ENCODE measurements around the gene COL9A3. TPM values are rescaled to one million over a fixed set of nuclear protein-coding genes. Genes with fewer than 3 reads are reported as not detected.
A peak's percentile ranks its signal among the peaks of the same experiment; 100 is the strongest.

The COL9A3 gene
- total RNA-seq, 2 donors from 2014 or later, result not detected

DNA sequence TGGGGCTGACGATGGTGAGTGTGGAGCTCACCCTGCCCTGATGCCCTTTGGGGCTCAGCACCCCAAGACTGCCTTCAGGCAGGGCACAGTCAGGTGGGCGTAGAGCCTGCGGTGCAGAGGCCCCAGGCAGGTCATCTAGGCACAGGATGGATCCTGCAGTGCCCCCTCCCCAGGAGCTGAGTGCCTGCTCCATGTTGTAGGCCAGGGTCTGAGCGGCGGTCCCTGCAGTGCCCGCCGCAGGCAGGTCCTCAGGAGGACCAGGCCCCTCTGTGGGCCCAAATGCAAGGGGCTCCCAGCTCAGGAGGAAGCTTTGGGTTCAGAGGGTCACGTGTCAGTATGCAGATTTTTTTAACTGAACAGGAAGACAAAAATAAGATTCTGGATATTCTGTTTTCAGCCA is 17.8 kb upstream of the COL9A3 start:
- no peak overlapping the region for H3K27ac Mint-ChIP-seq
- H3K27me3 Mint-ChIP-seq, result no peaks in the 10 kb centered on the region
- H3K4me1 Mint-ChIP-seq, result peaks cover 8% of the 10 kb centered on the region
- no peak for ATAC-seq (replicated peaks)
- no peaks in the 10 kb centered on the region for H3K9me3 Mint-ChIP-seq
- H3K36me3 Mint-ChIP-seq (ENCODE audit: low read depth), result peaks cover 44% of the 10 kb centered on the region
- H3K4me3 Mint-ChIP-seq, result no peak overlapping the region

DNA sequence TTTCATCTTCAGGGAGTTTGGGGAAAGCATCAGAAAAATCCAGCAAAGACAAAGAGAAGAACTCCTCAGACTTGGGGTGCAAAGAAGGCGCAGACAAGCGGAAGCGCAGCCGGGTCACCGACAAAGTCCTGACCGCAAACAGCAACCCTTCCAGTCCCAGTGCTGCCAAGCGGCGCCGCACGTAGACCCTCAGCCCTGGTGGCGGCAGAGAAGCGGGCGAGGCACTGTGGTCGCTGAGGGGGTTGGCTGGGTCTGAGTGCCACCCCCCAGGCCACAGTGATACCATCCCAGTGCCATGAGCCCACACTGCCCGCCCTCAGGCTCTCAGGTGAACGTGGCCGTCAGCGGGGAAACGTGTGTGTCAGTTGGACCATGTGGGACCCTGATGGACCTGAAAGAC is 17.4 kb upstream of the COL9A3 start:
- Mint-ChIP-seq H3K9me3 (no peaks in the 10 kb centered on the region), H3K27ac (no peak overlapping the region), H3K36me3 (ENCODE audit: low read depth) (peaks cover 49% of the 10 kb centered on the region), H3K4me3 (no peak overlapping the region), H3K4me1 (peaks cover 8% of the 10 kb centered on the region), H3K27me3 (no peaks in the 10 kb centered on the region)
- no peak for ATAC-seq (replicated peaks)

DNA sequence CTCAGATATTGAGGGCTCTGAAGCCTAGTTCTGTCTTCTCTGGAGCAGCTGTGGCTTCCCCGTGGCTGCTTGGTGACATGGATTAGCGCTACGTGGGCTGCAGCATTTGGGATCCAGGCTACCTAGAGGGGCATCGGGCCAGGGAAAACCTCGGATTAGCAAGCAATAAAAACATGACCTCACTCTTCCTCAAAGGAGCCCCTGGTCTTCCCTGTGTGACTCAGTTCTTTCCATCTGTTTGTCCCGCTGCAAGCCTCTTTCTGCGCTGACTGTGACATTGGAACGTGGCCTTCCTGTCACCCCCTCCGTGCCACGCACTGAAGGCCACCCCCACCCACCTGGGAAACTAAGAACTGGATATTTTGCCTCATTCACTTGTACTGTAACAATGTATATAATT is 17.0 kb upstream of the COL9A3 start:
- peaks cover 8% of the 10 kb centered on the region for H3K4me1 Mint-ChIP-seq
- ATAC-seq (replicated peaks), result no peak
- no peaks in the 10 kb centered on the region for H3K9me3 Mint-ChIP-seq
- H3K36me3 Mint-ChIP-seq (ENCODE audit: low read depth), result peaks cover 49% of the 10 kb centered on the region
- H3K27me3 Mint-ChIP-seq, result no peaks in the 10 kb centered on the region
- no peak overlapping the region for H3K4me3 Mint-ChIP-seq
- no peak overlapping the region for H3K27ac Mint-ChIP-seq

DNA sequence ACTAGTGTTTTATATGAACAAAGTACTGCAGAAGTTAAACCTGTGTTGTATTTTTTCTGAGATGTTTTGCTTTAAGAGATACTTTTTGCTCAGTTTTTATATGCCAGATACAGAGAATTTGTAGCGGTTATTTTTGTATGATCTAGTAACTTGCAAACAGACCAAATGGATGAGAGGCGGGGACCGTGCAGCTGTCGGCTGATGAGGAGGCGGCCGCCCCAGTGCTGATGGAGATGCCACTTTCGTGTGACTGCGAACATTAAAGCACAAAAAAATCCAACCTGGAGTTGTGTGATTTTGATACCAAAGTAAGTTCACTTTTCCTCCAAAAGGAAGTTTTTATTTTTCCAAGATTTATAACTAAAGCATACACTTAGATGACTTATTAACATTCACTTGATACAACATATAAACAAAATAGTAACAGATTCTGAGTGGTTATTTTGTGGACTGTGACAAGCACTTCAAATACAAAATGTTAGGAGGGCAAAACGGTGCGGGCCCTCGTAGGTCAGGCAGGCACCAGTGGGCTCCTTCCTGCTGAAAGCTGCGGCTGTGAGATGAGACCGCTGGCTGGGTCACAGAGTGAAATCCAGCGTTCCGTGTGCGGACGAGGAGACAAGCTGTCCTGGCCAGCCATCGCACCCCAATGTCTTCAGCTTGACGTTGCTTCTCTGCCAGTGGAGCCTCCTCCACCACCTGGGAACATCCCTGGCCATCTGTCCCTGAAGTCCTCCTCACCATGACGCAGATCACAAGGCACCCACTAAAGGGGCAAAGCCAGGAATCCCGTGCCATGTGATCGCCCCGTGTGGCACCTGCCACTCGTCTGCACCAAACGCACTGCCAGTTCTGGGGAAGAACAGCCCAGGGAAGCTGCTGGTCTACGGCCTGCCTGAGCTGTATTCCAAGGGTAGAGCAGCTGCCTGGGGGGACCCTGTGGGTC is 16.3 kb upstream of the COL9A3 start:
- H3K4me1 Mint-ChIP-seq, result peaks cover 8% of the 10 kb centered on the region

DNA sequence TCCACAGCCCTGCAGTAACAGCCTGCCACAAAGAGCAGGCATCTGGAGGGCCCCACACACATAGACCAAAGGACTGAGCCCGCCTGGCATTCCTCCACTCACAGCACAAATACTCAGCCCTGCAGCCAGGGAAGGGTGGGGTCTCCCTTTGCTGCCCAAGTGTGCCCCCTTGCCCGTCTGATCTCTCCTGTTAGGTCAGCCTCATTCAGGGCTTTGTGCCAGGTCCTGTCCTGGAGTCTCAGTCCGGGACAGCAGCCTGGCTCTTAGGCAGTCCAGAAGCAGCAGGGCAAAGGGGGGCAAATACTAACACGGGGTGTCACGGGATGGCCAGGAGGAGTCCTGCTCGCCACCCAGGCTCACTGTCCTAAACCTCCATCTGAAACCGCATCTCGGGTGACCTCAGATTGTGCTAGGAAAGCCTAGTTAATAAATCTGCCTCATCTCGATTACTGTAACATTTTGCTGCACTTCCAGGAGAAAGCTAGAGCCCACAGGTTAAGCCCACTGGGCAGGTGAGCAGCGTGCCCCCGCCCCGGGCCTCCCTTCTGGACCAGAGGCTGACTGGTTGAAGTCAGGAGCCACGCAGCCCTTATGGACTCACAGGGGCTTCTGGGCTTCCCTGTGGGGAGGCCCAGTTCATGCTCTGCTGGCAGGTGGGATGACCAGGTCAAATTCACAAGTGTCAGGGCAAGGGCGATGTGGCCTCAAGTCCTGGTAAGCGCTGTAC is 15.4 kb upstream of the COL9A3 start:
- peaks cover 8% of the 10 kb centered on the region for H3K4me1 Mint-ChIP-seq
- no peak for ATAC-seq (replicated peaks)
- H3K4me3 Mint-ChIP-seq, result no peak overlapping the region
- no peaks in the 10 kb centered on the region for H3K27me3 Mint-ChIP-seq
- peaks cover 55% of the 10 kb centered on the region for H3K36me3 Mint-ChIP-seq (ENCODE audit: low read depth)
- H3K27ac Mint-ChIP-seq, result no peak overlapping the region
- H3K9me3 Mint-ChIP-seq, result no peaks in the 10 kb centered on the region

More for the DNA sequence above, 16.3 kb upstream of the COL9A3 start:
- ATAC-seq (replicated peaks), result no peak
- Mint-ChIP-seq H3K27me3 (no peaks in the 10 kb centered on the region), H3K36me3 (ENCODE audit: low read depth) (peaks cover 49% of the 10 kb centered on the region), H3K4me3 (no peak overlapping the region), H3K9me3 (no peaks in the 10 kb centered on the region), H3K27ac (no peak overlapping the region)

GRCh38 chr20:62802026-62802712 is 14.7 kb upstream of the COL9A3 start:
- H3K36me3 Mint-ChIP-seq (ENCODE audit: low read depth), result peaks cover 58% of the 10 kb centered on the region
- H3K27ac Mint-ChIP-seq, result no peak overlapping the region
- no peak overlapping the region for H3K4me3 Mint-ChIP-seq
- no peaks in the 10 kb centered on the region for H3K27me3 Mint-ChIP-seq
- no peaks in the 10 kb centered on the region for H3K9me3 Mint-ChIP-seq
- peaks cover 8% of the 10 kb centered on the region for H3K4me1 Mint-ChIP-seq
- no peak for ATAC-seq (replicated peaks)

- H3K4me1 Mint-ChIP-seq, result no peaks in the 10 kb centered on the region
- no peaks in the 10 kb centered on the region for H3K27me3 Mint-ChIP-seq
- peak; percentile 11 for ATAC-seq (replicated peaks)
- peaks cover 57% of the 10 kb centered on the region for H3K36me3 Mint-ChIP-seq (ENCODE audit: low read depth)
- H3K4me3 Mint-ChIP-seq, result peak overlapping the region; percentile 79
- no peaks in the 10 kb centered on the region for H3K9me3 Mint-ChIP-seq
- peak overlapping the region; percentile 89 for H3K27ac Mint-ChIP-seq
Measured at GRCh38 chr20:62804021-62804626, 12.7 kb upstream of the COL9A3 start.

DNA sequence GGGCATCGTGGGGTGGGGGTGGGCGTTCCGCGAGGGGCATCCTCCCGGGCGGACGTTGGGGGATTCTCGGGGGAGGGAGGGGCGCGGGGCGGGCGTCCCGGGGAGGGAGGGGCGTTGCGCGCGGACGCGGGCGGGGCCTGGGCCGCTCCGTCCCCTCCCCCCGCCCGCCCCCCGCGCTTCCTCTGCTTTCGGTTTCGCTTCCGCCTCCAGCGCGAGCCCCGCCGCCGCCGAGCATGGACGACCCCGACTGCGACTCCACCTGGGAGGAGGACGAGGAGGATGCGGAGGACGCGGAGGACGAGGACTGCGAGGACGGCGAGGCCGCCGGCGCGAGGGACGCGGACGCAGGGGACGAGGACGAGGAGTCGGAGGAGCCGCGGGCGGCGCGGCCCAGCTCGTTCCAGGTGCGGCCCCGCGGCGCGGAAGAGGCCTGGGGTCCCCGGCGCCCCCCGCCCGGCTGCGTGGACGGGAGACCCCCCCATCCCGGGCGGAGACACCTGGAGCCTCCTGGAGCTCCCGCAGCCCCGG is 12.2 kb upstream of the COL9A3 start, which contains the start of gene OGFR:
Gene OGFR (plus strand): TSS at position 209 of the 528 bp plus-strand sequence. CDS start 25 bp downstream, at position 234.
- Mint-ChIP-seq H3K36me3 (ENCODE audit: low read depth) (peaks cover 57% of the 10 kb centered on the region), H3K27me3 (no peaks in the 10 kb centered on the region), H3K4me1 (no peaks in the 10 kb centered on the region), H3K4me3 (peak within 1 kb of the TSS; percentile 79), H3K27ac (peak within 1 kb of the TSS; percentile 89), H3K9me3 (no peaks in the 10 kb centered on the region)
- ATAC-seq (replicated peaks), result peak; percentile 59

DNA sequence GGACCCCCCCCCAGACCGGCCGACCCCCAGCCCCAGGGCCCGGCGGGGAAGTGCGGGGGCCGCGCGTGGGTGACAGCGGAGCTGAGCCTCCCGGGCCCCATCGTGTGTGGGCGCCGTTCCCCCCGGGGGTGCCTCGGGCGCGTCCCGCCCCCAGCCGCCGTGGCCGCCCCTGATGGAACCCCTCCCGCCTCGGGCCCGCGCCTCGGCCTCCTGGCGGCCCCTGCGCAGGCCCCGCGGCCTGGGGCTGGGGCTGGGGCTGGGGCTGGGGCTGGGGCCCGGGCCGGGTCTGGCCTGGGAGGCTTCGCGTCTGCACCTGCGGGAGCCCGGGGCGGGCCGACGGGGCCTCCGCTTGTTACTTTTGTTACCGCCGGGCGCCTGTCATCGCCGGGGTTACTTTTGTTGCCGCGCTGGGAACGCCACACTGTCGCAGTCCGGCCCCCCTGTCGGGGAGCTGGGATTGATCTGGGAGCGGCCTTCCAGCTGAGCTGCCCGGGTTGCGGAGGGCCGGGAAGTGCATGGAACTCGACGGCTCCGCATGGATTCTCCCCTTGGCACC is 11.6 kb upstream of the COL9A3 start:
- H3K4me3 Mint-ChIP-seq, result peak overlapping the region; percentile 79
- no peaks in the 10 kb centered on the region for H3K27me3 Mint-ChIP-seq
- peaks cover 57% of the 10 kb centered on the region for H3K36me3 Mint-ChIP-seq (ENCODE audit: low read depth)
- H3K27ac Mint-ChIP-seq, result peak overlapping the region; percentile 80
- peak; percentile 48 for ATAC-seq (replicated peaks)
- H3K4me1 Mint-ChIP-seq, result no peaks in the 10 kb centered on the region
- no peaks in the 10 kb centered on the region for H3K9me3 Mint-ChIP-seq

- Mint-ChIP-seq H3K36me3 (ENCODE audit: low read depth) (peaks cover 61% of the 10 kb centered on the region), H3K27ac (peak overlapping the region; percentile 80), H3K9me3 (no peaks in the 10 kb centered on the region), H3K27me3 (no peaks in the 10 kb centered on the region), H3K4me3 (peak overlapping the region; percentile 78), H3K4me1 (no peaks in the 10 kb centered on the region)
- ATAC-seq (replicated peaks), result peak; percentile 4
Measured at GRCh38 chr20:62805711-62806382, 11.0 kb upstream of the COL9A3 start.

DNA sequence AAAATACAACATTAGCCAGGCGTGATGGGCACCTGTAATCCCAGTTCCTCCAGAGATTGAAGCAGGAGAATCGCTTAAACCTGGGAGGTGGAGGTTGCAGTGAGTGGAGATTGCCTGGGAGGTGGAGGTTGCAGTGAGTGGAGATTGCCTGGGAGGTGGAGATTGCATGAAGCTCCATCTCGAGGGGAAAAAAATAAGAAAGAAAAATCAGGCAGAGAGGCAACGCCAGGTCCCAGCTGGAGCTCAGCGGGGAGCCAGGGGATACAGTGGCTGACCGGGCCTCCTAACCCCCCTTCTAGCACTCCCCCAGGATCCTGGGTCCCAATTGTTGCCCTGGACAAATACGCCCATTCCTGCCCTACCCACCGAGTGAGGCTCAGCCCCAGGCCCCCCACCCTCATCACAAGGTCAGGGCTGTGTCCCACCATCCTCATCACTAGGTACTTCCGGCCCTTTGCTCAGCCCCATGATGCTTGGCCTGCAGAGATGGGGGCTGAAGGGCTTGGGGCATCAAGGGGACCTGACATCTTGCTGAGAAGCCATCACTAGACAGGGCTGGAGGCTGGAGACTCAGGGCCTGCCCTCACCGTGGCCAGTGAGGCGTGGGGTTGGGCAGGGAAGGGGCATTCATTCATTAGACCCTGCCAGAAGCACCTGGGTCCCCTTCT is 10.3 kb upstream of the COL9A3 start:
- Mint-ChIP-seq H3K27ac (peak overlapping the region; percentile 80), H3K27me3 (no peaks in the 10 kb centered on the region), H3K36me3 (ENCODE audit: low read depth) (peaks cover 62% of the 10 kb centered on the region), H3K9me3 (no peaks in the 10 kb centered on the region), H3K4me3 (peak overlapping the region; percentile 78), H3K4me1 (no peaks in the 10 kb centered on the region)
- ATAC-seq (replicated peaks), result no peak

DNA sequence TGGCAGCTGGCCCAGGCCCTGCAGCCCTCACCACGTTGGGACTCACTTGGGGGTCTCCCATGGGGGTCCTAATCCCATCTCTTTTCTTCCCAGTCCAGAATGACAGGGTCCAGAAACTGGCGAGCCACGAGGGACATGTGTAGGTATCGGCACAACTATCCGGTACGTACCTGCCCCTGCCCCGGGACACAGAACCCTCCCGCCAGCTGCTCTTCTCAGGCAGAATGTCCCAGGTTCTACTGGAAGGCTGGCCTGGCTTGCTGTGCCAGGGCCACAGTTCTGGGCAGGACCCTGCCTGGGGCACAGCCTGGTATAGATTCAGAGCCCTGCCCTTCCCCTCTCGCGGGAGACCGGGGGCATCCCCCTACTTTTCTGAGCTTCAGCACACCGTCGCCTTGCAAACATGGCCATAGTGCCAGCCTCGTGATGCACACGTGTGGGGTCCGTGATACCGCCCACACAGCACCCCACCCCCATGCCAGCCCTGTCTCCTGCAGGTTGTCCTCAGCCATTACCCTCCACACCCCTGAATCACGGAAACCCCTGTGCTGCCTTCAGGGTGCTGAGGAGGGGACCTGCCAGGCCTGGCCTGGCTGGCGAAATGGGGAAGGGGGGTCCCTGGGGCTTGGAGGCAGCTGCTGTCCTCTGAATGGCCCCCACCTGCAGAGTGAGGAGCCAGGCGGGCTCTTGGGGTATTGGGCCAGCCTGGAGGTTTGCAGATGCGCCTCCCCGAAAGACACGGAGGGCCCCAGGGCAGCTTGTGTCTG is 9.2 kb upstream of the COL9A3 start:
- Mint-ChIP-seq H3K36me3 (ENCODE audit: low read depth) (peaks cover 73% of the 10 kb centered on the region), H3K4me3 (peak overlapping the region; percentile 42), H3K27me3 (no peaks in the 10 kb centered on the region), H3K4me1 (no peaks in the 10 kb centered on the region), H3K9me3 (no peaks in the 10 kb centered on the region), H3K27ac (no peak overlapping the region)
- ATAC-seq (replicated peaks), result no peak
